Erythroblast (primary cell): Measurements from ENCODE around the gene LHPP.

Experiments
- GATA1 ChIP-seq: IDR thresholded peaks from 2 replicates; pipeline ENCODE4 v1.6.1; 2011; ENCODE audit warnings: low read depth, mild to moderate bottlenecking, control low read depth, low read length, moderate library complexity
- POLR2A ChIP-seq: IDR thresholded peaks from 2 replicates; pipeline ENCODE4 v1.6.1; 2011; ENCODE audit warnings: mild to moderate bottlenecking, low read length

GRCh38 chr10:124420254-124420653 is 41.4 kb upstream of the LHPP start:
- TF ChIP-seq POLR2A (no peak), GATA1 (no peak)
